ENCODE results near the gene PTCRA. TPM values are rescaled to one million over a fixed set of nuclear protein-coding genes. Genes with fewer than 3 reads are reported as not detected.
A peak's percentile ranks its signal among the peaks of the same experiment; 100 is the strongest.

The PTCRA gene
- total RNA-seq, 2 experiments from 2014 or later, result not detected

- H3K9me3 Mint-ChIP-seq, result no peaks in the 10 kb centered on the region
- peak; percentile 26 for ATAC-seq (ENCODE audit: low read depth)
- no peak for DNase-seq
- H3K27me3 Mint-ChIP-seq, result peaks cover 15% of the 10 kb centered on the region
- H3K36me3 Mint-ChIP-seq, result no peaks in the 10 kb centered on the region
- POLR2A ChIA-PET, result interaction anchor here (3.9 kb wide), 1 partner anchor 13 kb away, joined by 15 read pairs; the partner anchor contains the start of gene CNPY3
- no peak overlapping the region for H3K27ac Mint-ChIP-seq
- H3K4me3 Mint-ChIP-seq, result no peak overlapping the region
- H3K4me1 Mint-ChIP-seq, result peaks cover 1% of the 10 kb centered on the region
Observed at GRCh38 chr6:42916288-42916687, 435 bp downstream of the PTCRA start.

GRCh38 chr6:42921801-42922200 lies 5.9 kb downstream of the PTCRA start:
- DNase-seq (no peak), ATAC-seq (ENCODE audit: low read depth) (no peak)
- H3K9me3 Mint-ChIP-seq, result no peaks in the 10 kb centered on the region
- H3K4me3 Mint-ChIP-seq, result no peak overlapping the region
- H3K4me1 Mint-ChIP-seq, result no peaks in the 10 kb centered on the region
- no peak overlapping the region for H3K27ac Mint-ChIP-seq
- H3K36me3 Mint-ChIP-seq, result no peaks in the 10 kb centered on the region
- H3K27me3 Mint-ChIP-seq, result no peaks in the 10 kb centered on the region
- POLR2A ChIA-PET, result no interaction called here

GRCh38 chr6:42923666-42924065 lies 7.8 kb downstream of the PTCRA start:
- peaks cover 2% of the 10 kb centered on the region for H3K36me3 Mint-ChIP-seq

GRCh38 chr6:42925248-42925857 lies 9.5 kb downstream of the PTCRA start:
- H3K27me3 Mint-ChIP-seq, result no peaks in the 10 kb centered on the region
- DNase-seq (no peak), ATAC-seq (ENCODE audit: low read depth) (no peak)
- H3K4me1 Mint-ChIP-seq, result peaks cover 9% of the 10 kb centered on the region
- H3K9me3 Mint-ChIP-seq, result no peaks in the 10 kb centered on the region
- no peak overlapping the region for H3K4me3 Mint-ChIP-seq
- H3K36me3 Mint-ChIP-seq, result peaks cover 5% of the 10 kb centered on the region
- POLR2A ChIA-PET, result interaction anchor here (1.3 kb wide), 1 partner anchor 257 kb away, joined by 3 read pairs; the partner anchor contains the start of gene CUL9
- no peak overlapping the region for H3K27ac Mint-ChIP-seq

More at GRCh38 chr6:42923666-42924065, 7.8 kb downstream of the PTCRA start:
- Mint-ChIP-seq H3K27me3 (no peaks in the 10 kb centered on the region), H3K27ac (no peak overlapping the region), H3K4me1 (peaks cover 3% of the 10 kb centered on the region), H3K4me3 (no peak overlapping the region), H3K9me3 (no peaks in the 10 kb centered on the region)
- no peak for DNase-seq
- no peak for ATAC-seq (ENCODE audit: low read depth)
- POLR2A ChIA-PET, result interaction anchor here (0.5 kb wide), 1 partner anchor 51 kb away, joined by 4 read pairs; no protein-coding TSS in a partner anchor

GRCh38 chr6:42928986-42929820 lies 13.3 kb downstream of the PTCRA start, which contains the start of gene CNPY3:
TSS of gene CNPY3 (plus strand) at chr6:42929480. CDS start at chr6:42929571, 91 bp downstream.
- no peaks in the 10 kb centered on the region for H3K27me3 Mint-ChIP-seq
- H3K4me3 Mint-ChIP-seq, result peak within 1 kb of the TSS; percentile 96
- peak within 1 kb of the TSS; percentile 99 for H3K27ac Mint-ChIP-seq
- ATAC-seq (ENCODE audit: low read depth) (peak; percentile 86), DNase-seq (peak; percentile 94)
- POLR2A ChIA-PET, result interaction anchor here (0.6 to 3.5 kb wide), 33 partner anchors 10 to 700 kb away, joined by 3 to 66 read pairs (median 4); partner anchors contain the start of genes CUL7, CUL9, GTPBP2 and KLC4
- H3K4me1 Mint-ChIP-seq, result peaks cover 32% of the 10 kb centered on the region
- no peaks in the 10 kb centered on the region for H3K9me3 Mint-ChIP-seq
- H3K36me3 Mint-ChIP-seq, result peaks cover 15% of the 10 kb centered on the region

GRCh38 chr6:42929821-42930360 lies 14.0 kb downstream of the PTCRA start:
- H3K4me1 Mint-ChIP-seq, result peaks cover 35% of the 10 kb centered on the region
- ATAC-seq (ENCODE audit: low read depth), result no peak

GRCh38 chr6:42932412-42932811 lies 16.6 kb downstream of the PTCRA start:
- ATAC-seq (ENCODE audit: low read depth) (no peak), DNase-seq (no peak)
- Mint-ChIP-seq H3K27ac (peak overlapping the region; percentile 51), H3K27me3 (no peaks in the 10 kb centered on the region), H3K9me3 (no peaks in the 10 kb centered on the region), H3K4me3 (peak overlapping the region; percentile 96), H3K36me3 (peaks cover 20% of the 10 kb centered on the region), H3K4me1 (peaks cover 37% of the 10 kb centered on the region)
- POLR2A ChIA-PET, result interaction anchor here (1.5 kb wide), 1 partner anchor 52 kb away, joined by 3 read pairs; the partner anchor contains the start of gene PPP2R5D

More at GRCh38 chr6:42929821-42930360, 14.0 kb downstream of the PTCRA start:
- H3K9me3 Mint-ChIP-seq, result no peaks in the 10 kb centered on the region
- H3K27ac Mint-ChIP-seq, result peak overlapping the region; percentile 99
- peak overlapping the region; percentile 96 for H3K4me3 Mint-ChIP-seq
- no peaks in the 10 kb centered on the region for H3K27me3 Mint-ChIP-seq
- no peak for DNase-seq
- peaks cover 15% of the 10 kb centered on the region for H3K36me3 Mint-ChIP-seq
- POLR2A ChIA-PET, result interaction anchor here (0.6 to 3.5 kb wide), 31 partner anchors 11 to 699 kb away, joined by 3 to 66 read pairs (median 5); partner anchors contain the start of genes CUL7, CUL9, GTPBP2 and KLC4

- Mint-ChIP-seq H3K36me3 (peaks cover 24% of the 10 kb centered on the region), H3K27ac (peak overlapping the region; percentile 7), H3K27me3 (no peaks in the 10 kb centered on the region), H3K4me1 (peaks cover 39% of the 10 kb centered on the region), H3K9me3 (no peaks in the 10 kb centered on the region), H3K4me3 (peak overlapping the region; percentile 96)
- no peak for DNase-seq
- ATAC-seq (ENCODE audit: low read depth), result no peak
- POLR2A ChIA-PET, result interaction anchor here (1.5 kb wide), 1 partner anchor 51 kb away, joined by 3 read pairs; the partner anchor contains the start of gene PPP2R5D
Observed at GRCh38 chr6:42933205-42933604, 17.4 kb downstream of the PTCRA start.

GRCh38 chr6:42935322-42935721 lies 19.5 kb downstream of the PTCRA start:
- Mint-ChIP-seq H3K27me3 (no peaks in the 10 kb centered on the region), H3K4me1 (peaks cover 32% of the 10 kb centered on the region), H3K36me3 (peaks cover 22% of the 10 kb centered on the region), H3K27ac (no peak overlapping the region), H3K9me3 (no peaks in the 10 kb centered on the region), H3K4me3 (no peak overlapping the region)
- DNase-seq (no peak), ATAC-seq (ENCODE audit: low read depth) (no peak)
- POLR2A ChIA-PET, result interaction anchor here (0.6 to 1.2 kb wide), 3 partner anchors 36 to 154 kb away, joined by 3 to 5 read pairs (median 4); partner anchors contain the start of genes BICRAL and PEX6

- POLR2A ChIA-PET, result interaction anchor here (0.6 kb wide), 1 partner anchor 58 kb away, joined by 4 read pairs; no protein-coding TSS in a partner anchor
- Mint-ChIP-seq H3K36me3 (peaks cover 22% of the 10 kb centered on the region), H3K9me3 (no peaks in the 10 kb centered on the region), H3K4me3 (no peak overlapping the region), H3K27ac (no peak overlapping the region), H3K27me3 (no peaks in the 10 kb centered on the region), H3K4me1 (peaks cover 29% of the 10 kb centered on the region)
- DNase-seq (no peak), ATAC-seq (ENCODE audit: low read depth) (no peak)
Observed at GRCh38 chr6:42936398-42936797, 20.5 kb downstream of the PTCRA start.

- POLR2A ChIA-PET, result interaction anchor here (0.8 to 1.1 kb wide), 2 partner anchors 17 to 20 kb away, joined by 3 to 5 read pairs; no protein-coding TSS in a partner anchor
- Mint-ChIP-seq H3K4me1 (peaks cover 17% of the 10 kb centered on the region), H3K27me3 (no peaks in the 10 kb centered on the region), H3K9me3 (no peaks in the 10 kb centered on the region), H3K36me3 (peaks cover 17% of the 10 kb centered on the region), H3K4me3 (no peak overlapping the region), H3K27ac (peak overlapping the region; percentile 68)
- DNase-seq, result no peak
- ATAC-seq (ENCODE audit: low read depth), result no peak
Observed at GRCh38 chr6:42937548-42938427, 21.9 kb downstream of the PTCRA start.

- Mint-ChIP-seq H3K4me1 (peaks cover 11% of the 10 kb centered on the region), H3K4me3 (no peak overlapping the region), H3K27me3 (no peaks in the 10 kb centered on the region), H3K27ac (peak overlapping the region; percentile 68), H3K36me3 (peaks cover 15% of the 10 kb centered on the region), H3K9me3 (no peaks in the 10 kb centered on the region)
- ATAC-seq (ENCODE audit: low read depth), result no peak
- POLR2A ChIA-PET, result interaction anchor here (1.1 kb wide), 1 partner anchor 19 kb away, joined by 3 read pairs; no protein-coding TSS in a partner anchor
- no peak for DNase-seq
Observed at GRCh38 chr6:42938428-42938796, 22.6 kb downstream of the PTCRA start.

All from activated naive CD8-positive, alpha-beta T cell treated with anti-CD3 and anti-CD28 coated beads, Interleukin-2, amount 10 ng/mL, durations not matched to agents 7 days and 5 days (primary cell).